Effector CD8-positive, alpha-beta T cell (primary cell): ENCODE measurements around the gene ZFP90.
"Not testable (repeated sequence)": the region's sequence is repeated elsewhere in the genome, so short reads cannot be mapped to it uniquely, and the experiment has no call there.

Experiments used
- DNase-seq: peaks from one replicate; lab custom pipeline; 2025; lab: John Stamatoyannopoulos, UW
- total RNA-seq, 4 experiments: gene quantifications; one replicate each; lab custom pipeline; 2026; lab: John Stamatoyannopoulos, UW

ZFP90 gene
- total RNA-seq = 64.8 to 114 (median 89.9) reads per million in 4 experiments

DNA sequence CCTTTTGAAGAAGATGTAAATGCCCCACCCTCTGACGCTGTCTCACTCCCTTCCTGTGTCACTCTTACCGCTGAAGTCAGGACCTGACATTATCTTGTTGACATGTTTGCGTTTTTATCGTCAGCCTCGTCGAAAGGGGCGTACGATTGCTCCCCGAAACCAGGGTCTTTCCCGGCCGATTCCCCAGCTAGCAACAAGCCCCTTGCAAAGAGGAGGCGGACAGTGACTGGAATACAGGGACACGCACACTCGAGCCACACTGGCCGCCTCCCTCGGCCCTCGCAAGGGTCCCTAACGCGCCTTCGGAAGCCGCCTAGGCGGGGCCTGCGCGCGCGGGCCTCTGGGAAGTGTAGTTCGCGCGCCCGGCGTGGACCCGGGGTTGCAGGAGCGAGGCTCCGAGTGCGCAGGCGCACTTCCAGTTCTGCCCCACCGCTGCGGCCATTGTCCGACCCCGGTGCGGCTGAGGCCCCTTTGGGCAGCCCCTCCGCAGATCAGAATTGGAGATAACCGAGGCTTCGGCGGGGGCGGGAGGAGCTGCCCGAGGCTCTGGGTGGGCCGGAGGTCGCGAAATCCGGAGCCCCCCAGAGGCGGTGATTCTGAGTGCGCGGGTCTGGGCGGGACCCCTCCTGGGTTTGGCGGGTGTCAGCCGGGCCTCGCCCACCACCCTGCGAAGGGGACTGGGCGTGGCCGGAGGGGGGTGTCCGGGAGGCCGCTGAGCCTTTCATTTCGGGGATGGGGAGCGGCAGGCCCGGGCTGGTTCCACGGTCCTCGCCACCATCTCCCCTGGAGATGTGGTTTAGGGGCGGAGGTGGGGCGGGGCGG, at the start of gene ZFP90:
Gene ZFP90 (plus strand): TSS at position 412 of the 822 bp plus-strand sequence. CDS start 502 bp downstream, outside the sequence.
- DNase-seq = peak; percentile 73

DNA sequence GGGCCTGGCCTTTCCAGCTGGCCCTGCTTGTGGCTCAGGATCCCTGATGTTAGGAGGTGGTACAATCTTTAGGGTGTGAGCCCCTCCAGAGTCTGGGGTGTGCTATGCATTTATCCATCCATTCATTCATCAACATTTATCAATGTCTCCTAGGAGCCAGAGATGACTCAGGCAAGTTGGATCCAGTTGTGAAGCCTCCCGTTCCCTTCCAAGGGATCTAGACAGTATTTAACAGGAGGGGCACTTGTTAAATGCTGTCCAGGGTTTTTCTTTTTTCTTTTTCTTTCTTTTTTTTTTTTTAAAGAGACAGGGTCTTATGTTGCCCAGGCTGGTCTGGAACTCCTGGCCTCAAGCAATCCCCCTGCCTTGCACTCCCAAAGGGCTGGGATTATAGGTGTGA, 48.7 kb upstream of the ZFP90 start:
- no peak for DNase-seq

GRCh38 chr16:68490829-68491575, 48.1 kb upstream of the ZFP90 start:
- DNase-seq = no peak

GRCh38 chr16:68491576-68491950, 47.5 kb upstream of the ZFP90 start:
- no peak for DNase-seq

- no peak for DNase-seq
These were observed 46.9 kb upstream of the ZFP90 start for GRCh38 chr16:68492151-68492542.

GRCh38 chr16:68492543-68493411, 46.3 kb upstream of the ZFP90 start:
- no peak for DNase-seq

GRCh38 chr16:68493412-68494070, 45.5 kb upstream of the ZFP90 start:
- no peak for DNase-seq

- not testable (repeated sequence) for DNase-seq
These were observed 44.8 kb upstream of the ZFP90 start for GRCh38 chr16:68494261-68494660.

GRCh38 chr16:68496689-68497088, 42.4 kb upstream of the ZFP90 start:
- no peak for DNase-seq

DNA sequence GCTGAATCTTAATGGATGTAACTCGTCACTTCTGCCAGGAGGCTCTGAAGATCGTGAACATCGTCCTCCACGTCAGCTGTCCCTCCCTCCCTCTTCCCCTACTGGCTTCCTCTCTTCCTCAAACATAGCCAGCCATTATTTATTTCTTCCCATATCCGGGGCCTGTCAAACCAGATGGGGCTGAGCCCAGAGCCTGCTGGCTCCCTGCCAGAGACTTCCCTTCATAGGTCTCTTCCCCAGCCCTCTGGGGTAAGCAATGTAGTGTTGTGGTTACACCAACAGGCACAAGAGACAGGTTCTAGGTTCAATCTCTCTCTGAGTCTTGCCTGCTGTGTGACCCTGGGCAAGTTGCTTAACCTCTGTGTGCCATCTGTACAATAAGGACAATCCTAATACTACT, 40.1 kb upstream of the ZFP90 start:
- no peak for DNase-seq

DNA sequence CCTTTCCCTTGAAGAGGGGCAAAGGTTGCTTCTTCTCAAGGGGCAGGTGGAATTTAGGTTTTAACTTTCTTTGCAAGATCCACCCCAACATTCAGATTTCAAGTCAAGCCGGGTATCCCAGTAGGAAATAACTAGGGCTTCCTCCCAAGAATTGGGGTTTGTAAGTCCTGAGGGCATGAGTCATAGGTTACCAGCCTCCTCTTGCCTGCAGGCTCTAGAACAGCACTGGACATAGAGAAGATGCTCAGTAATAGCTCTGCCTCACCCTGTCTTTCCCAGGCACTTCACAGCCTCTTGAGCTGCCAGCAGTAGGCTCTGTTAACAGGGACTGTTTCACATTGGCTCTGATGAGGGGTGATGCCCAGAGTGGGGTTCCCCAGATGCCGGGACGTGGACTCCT, 35.8 kb upstream of the ZFP90 start:
- DNase-seq = no peak

DNA sequence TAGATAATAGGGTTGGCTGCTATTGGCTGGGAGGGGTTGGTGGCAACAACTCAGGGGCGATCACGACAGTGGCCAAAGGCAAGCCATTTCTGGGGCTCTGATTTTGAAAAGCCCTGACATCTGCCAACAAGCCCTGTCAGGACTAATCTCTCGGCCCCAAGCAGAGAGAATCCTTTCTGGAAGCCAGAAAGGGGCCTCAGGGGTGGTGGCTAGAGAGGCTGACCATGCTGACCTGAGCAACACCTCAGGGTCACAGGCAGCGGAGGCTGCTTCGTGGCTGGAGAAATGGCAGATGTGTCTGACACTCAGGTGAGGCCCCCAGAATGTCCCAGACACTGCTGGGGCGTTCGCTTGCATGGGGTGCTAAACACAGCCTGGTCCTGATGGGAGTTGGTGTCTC, 35.0 kb upstream of the ZFP90 start:
- DNase-seq = no peak

DNA sequence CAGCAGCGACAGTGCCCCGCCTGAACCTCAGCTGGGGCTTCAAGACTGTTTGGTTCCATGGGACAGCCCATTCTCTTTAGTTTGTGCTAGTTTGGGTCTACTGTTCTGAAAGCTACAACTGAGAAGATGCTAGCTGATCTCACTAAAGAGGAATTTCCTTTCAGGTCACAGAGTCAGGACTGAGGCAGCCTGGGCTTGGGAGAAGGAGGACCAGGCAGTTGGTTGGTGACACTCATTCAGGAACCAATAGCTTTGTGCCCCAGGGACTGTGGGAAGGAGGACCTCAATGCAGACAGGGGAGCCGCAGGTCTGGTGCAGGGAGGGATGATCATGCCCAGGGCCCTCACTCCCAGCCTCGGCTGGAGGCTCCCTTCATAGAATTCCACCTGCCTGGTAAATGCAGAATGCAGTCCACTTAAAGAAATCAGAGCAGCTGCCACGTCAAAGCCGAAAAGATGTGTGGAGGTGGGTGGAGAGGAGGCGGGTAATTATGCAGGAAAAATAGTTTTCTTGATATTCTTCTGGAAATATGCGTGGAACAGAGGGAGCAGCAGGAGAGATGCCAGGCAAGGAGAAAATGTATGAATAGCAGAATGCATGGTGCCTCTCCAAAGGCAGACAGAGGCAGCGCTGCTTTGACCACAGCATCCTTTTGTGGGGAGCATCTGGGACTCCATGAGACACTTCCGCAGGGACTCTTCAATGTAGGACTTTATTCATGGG, 32.6 kb upstream of the ZFP90 start:
- no peak for DNase-seq

GRCh38 chr16:68508013-68508412, 31.1 kb upstream of the ZFP90 start:
- no peak for DNase-seq

DNA sequence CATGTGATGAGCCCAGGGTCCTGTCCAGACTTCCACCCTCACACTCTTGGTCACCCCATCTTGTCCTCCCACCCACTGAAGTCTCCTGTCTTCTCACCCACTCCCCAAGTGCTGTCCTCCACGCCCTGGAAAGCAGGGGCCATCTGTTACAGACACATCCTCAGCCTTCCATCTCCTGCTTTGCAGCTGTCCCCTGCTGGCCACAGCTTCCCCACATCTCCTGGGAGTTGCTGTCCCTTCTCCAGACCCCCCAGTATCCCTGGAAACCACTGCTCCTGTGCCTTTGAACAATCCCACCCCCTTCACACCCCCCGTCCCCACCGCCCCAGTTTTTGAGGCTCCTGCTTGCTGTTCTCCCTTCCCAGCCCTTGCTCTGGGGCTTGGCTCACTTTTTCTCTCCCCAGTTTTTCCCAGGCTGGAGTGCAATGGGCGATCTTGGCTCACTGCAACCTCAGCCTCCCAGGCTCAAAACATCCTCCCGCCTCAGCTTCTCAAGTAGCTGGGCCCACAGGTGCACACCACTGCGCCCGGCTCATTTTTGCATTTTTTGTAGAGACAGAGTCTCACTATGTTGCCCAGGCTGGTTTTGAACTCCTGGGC, 30.4 kb upstream of the ZFP90 start:
- no peak for DNase-seq

- DNase-seq = no peak
These were observed 29.7 kb upstream of the ZFP90 start for GRCh38 chr16:68509381-68509780.

- no peak for DNase-seq
These were observed 28.3 kb upstream of the ZFP90 start for GRCh38 chr16:68510775-68511174.

DNA sequence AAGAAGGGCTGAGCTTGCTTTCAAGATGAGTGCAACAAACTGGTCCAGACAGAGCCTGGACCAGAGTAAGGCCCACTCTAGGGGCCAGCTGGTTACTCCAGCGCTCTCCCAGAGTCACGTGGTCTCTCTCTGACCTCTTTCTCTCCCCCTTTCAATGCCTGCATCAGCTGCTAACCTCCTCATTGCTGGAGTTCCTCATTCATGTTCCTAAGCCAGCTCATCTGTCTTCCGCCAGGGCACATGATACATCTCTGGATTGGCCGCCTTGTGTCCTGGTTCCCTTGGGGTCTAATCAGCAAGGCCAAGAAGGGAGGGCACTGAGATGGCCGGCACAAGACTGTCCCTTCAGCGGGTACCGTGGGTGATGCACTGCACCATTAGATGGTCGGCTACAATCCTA, 26.9 kb upstream of the ZFP90 start:
- no peak for DNase-seq

DNA sequence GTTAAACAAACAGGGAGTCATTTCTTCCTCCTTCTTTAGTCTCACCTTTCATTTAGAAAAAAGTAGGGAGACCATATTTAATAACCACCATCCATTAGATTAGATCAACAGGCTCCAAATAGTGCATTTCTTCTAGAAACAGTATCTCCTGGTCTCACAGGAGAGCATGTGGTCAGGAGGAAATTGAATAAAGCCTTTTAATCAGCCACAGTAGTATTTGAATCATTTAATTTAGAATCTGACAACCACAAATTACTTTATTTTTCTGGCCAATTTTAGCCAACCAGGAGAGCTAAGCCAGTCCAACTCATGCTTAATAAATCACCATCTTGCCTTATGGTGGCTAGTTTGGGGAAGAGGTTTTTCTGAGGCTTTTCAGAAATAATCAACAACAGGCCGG, 26.3 kb upstream of the ZFP90 start:
- no peak for DNase-seq

DNA sequence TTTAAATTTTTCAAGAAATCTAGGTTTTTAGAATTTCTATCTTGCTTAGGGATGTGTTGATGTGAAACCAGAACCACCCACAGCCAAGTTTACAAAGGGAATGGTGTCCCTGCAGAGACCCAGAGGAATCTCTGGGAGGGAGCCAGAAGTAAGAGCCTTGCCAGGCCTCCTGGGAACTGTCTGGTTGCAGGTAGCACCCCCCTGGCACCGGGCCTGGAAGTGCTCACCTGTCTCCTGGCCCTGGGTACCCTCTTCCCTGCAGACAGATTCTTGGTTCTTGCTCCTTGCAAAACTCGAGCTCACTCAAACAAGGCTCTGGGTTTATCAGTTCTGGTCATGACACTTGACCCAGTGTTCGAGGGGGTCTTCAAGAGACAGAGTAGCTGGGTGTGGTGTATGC, 24.6 kb upstream of the ZFP90 start:
- DNase-seq = no peak
